ENCODE data around the gene FRAT1.

Gene FRAT1

GRCh38 chr10:97307866-97308780, 10.9 kb upstream of the FRAT1 start:
- DNase-seq (ENCODE audit: low spot score): no peak

DNA sequence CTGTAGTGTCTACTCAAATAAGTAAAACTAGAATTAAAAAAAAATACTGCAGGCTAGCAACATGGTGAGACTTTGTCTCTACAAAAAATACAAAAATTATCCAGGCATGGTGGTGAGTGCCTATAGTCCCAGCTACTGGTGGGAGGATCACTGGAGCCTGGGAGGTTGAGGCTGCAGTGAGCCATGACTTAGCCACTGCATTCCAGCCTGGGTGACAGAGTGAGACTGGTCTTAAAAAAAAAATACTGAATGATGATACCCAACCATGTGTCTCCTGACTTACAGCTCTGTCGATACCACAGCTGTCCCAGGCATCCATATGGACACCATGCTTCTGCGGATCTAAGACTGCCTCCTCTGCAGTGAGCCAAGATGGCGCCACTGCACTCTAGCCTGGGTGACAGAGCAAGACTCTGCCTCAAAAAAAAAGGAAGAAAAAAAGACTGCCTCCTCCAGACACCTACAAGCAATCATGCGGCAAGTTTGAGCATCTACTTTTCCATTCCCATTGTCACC, 7.9 kb upstream of the FRAT1 start:
- no peak for DNase-seq (ENCODE audit: low spot score)

- DNase-seq (ENCODE audit: low spot score): no peak
Observed at GRCh38 chr10:97312897-97313296, 6.2 kb upstream of the FRAT1 start.

- no peak for DNase-seq (ENCODE audit: low spot score)
Observed at GRCh38 chr10:97314671-97315070, 4.4 kb upstream of the FRAT1 start.

DNA sequence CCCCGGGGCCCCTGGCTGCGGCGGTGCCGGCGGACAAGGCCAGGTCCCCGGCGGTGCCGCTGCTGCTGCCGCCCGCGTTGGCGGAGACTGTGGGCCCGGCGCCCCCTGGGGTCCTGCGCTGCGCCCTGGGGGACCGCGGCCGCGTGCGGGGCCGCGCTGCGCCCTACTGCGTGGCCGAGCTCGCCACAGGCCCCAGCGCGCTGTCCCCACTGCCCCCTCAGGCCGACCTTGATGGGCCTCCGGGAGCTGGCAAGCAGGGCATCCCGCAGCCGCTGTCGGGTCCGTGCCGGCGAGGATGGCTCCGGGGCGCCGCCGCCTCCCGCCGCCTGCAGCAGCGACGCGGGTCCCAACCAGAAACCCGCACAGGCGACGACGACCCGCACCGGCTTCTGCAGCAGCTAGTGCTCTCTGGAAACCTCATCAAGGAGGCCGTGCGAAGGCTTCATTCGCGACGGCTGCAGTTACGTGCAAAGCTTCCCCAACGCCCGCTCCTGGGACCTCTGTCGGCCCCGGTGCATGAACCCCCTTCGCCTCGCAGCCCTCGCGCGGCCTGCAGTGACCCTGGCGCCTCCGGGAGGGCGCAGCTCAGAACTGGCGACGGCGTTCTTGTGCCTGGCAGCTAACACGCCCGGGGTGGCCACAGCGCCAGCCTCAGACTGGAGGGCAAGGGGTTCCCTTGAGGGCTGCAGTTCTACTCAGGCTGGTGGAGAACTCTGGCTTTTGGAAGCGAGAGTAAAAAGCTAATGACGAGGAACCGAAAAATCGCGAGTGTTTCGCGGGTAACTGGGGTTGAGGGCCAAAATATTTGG, 804 bp downstream of the FRAT1 start:
- DNase-seq (ENCODE audit: low spot score): no peak

DNA sequence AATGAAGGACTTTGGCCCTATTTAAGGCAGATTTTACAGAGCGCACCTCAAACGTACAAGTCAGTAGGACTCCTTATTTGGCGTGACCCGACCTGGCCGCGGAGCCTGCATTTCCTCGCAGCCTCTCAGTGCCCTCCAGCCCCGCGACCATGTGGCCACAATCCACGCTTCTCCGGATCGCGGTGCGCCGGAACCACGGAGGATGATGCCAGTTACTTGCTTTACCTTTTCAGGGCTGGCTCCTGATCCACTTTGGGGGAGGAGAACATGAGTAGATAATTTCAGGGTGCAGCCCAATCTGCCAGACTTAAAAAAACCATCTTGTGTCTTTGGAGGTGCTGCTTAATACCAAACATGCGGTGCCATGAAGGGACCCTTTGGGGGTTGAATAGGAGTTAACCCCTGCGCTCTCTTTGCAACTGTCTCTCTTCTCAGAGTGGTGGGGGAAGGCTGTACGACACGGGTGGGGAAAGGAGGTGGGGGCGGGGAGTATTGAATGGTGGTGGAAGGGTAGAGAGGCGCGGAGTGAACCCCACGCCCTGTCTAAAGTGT, 1.5 kb downstream of the FRAT1 start:
- DNase-seq (ENCODE audit: low spot score): no peak

DNA sequence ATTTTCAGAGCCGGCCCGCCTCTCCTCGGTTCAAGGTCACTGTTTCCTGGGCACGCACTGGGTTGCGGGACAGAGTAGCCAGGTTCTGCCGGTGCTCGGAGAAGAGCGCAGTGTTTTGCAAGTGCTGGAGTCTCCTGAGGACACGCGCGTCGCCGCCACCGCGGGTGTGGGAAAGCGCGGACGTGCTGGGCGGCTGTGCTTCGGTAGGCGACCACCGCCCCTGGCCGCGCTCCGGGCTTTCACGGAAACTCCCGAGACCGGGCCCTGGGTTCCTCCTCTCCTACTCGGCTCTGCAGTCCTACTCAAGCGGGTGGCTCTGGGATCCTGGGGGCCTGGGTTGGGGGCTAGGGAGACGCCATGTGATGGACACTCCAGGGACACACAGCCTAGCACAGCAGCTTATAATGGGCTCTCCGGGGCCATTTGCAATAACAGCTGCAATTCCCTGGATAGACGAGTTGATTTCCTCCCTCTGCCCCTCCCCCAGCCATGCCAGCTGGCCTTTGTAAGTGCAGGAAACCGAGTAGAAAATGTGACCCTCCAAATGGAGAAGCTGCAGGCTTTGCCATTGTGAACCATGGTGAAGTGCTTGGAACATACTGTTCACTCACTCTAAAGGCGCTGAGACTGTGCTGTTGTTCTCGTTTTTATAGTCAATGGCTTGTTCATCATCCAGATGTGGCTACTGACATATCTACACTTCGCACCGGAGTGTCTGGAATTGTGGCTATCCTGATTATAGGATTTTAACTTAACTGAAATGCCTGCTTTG, 2.1 kb downstream of the FRAT1 start:
- no peak for DNase-seq (ENCODE audit: low spot score)

DNA sequence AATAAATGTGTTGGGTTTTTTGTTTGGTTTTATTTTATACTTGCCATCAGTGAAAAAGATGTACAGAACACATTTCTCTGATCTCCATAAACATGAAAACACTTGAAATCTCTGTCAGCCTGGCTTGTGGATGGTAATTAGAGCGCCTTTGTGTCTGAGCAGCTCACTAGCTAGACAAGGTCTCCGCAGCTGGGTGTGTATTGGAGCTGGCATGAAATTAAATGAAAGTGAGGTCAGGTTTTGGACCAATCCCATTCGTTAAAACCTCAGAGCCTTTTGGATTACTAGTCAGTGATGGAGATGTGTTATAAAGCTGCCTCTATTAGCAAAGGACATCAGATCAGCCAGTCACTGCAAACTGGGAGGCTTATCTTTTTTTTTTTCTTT, 2.7 kb downstream of the FRAT1 start:
- DNase-seq (ENCODE audit: low spot score): no peak

DNA sequence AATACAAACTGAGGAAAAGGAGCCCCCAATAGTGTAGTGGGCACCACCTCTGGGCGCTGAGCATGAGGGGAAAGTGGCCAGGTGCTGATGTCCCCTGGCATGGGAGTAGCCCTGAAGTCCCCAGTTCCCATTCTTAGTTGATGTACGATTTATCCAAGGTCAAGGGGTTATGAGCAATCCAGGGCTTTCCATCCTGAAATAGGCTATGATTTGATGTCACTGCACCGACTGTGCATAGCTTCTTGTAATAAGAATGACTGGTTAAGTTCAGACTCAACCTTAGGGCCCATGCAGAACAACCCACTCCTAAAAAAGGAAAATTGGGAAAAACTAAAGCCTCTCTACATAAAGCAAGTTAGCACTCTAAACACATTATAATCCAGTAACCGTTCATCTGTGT, 4.4 kb downstream of the FRAT1 start:
- no peak for DNase-seq (ENCODE audit: low spot score)

DNA sequence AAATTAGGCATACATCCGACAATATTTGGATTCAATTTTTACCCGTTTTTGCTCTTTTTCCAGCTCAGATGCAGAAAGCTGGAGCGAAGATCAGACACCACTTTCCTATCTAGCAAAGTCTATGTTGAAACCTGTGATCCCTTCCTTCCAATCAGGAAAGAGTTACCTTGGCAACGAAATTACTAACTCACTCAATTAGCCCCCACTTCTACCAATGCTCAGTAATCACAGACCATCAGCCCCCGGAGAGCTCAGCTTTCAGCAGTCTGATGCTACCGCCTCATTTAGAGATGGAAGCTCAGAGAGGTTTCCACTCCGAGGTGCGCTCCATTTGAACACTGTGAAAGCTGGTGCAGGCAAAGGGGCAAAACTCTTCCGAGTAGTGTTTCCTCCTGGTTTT, 6.7 kb downstream of the FRAT1 start:
- DNase-seq (ENCODE audit: low spot score): no peak

- DNase-seq (ENCODE audit: low spot score): no peak
Observed at GRCh38 chr10:97327348-97328294, 8.6 kb downstream of the FRAT1 start.

DNA sequence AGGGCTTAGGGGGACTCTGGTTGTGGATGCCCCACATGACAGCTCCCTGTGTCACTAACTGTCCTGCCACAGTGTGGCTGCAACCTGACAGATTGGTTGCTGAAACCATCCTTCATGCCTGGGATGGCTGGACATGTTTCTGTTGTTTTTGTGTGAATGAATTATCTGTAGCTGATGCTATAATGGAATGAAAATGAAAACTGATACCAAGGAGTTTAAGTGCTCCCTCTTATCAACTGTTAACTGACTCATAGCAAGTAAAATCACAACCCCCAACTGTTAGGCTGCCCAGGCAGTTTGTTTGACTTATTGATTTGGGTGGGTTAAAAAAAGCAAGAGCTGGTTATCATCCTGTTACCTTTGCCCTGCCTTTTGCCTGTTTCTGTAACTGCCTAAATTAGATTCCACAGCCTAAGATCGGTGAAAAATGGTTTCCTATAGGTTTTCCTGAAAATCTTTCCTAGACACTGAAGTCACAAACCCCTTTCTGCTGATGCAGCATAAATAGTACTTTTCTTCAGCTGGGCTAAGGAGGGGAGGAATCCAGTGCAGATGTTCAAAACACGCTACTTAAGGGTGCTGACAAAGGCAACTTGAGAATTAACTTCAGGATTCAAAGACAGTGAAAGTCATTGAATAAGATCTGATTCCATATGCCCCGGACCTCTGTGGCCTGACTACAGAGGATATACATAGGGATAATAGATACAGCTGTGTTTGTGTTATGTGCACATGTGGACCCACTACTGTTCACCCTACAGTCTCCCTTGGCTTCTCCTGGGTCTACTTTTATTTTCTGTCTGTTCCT, 9.8 kb downstream of the FRAT1 start:
- no peak for DNase-seq (ENCODE audit: low spot score)

DNA sequence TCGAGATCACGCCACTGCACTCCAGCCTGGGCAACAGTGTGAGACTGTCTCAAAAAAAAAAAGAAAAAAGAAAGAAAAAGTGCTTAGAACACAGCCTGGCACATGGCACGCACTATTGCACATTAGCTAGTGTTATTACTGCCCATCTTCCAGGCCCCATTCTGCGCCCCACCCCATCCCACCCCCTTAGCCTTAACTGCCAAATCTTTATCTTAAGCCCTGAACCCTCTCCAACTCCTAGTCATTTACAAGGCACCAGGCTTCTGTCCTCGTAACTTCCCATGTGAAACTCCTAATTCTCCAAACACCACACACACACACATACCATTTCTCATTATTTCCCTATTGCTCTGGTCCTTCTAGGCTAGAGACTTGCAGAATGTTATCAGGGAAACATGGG, 10.7 kb downstream of the FRAT1 start:
- no peak for DNase-seq (ENCODE audit: low spot score)

DNA sequence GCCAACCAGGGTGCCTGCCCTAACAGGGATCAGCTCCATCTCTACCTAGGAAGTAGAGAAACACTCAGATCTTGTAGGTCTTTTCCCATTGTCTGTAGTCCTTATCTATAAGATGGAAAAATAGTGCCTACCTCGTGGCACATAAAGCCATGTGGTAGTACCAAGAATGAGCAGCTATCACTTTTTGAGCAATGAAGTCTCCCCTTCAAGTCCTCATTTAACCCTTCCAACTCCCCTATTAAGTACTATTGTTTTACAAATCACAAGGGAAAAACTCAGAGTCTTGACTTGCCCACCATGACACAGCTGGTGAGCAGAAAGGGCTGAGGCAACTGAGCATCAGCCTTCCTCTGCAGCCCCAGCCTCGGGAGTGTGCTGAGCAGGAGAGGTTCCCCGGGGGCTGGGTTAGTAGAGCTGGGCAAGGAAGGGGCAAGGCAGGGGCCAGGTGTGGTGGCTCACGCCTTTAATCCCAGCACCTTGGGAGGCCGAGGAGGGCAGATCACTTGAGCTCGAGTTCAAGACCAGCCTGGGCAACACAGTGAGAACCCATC, 12.2 kb downstream of the FRAT1 start:
- no peak for DNase-seq (ENCODE audit: low spot score)

DNA sequence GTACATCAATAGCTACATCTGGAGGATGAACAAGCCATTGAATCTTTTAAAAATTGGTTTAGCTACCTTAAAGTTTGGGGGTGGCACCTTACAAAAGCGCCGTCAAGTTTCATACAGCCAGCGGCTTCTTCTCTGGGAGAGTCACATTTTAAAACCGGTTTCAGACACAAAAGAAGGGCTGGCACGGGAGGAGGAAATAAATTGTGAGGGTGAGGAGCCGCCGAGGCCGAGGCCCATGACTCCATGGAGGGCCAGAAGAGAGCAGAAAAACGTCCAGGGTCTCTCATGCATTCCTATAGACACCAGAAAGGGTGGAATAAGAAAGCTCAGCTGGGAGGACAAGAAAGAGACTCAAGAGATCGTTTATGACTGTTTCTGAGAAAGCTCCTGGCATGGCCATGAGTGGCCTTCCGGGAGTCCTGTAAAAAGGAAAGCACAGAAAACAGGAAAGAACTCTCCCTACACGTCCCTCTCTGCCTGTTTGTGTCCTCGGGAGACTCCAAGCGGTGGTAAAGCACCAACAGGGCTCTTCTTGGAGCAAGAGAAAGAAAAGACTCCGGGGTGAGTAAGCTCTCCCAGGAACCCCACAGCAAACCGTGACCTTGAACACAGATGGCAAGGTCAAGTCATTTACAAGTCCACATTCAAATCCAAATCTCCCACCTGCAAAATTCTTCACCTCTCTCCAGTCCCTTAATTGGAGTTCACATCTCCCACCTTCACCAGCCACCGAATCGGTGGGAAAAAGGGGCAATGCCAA, 13.7 kb downstream of the FRAT1 start:
- DNase-seq (ENCODE audit: low spot score): peak; percentile 63

- DNase-seq (ENCODE audit: low spot score): no peak
Observed at GRCh38 chr10:97333351-97333600, 14.2 kb downstream of the FRAT1 start.

- no peak for DNase-seq (ENCODE audit: low spot score)
Observed at GRCh38 chr10:97333601-97334369, 14.7 kb downstream of the FRAT1 start.
